K562 (cell line): Measurements from ENCODE around the gene BANP. TPM values are rescaled to one million over a fixed set of nuclear protein-coding genes. Genes with fewer than 3 reads are reported as not detected.
"Not testable (repeated sequence)": the region's sequence is repeated elsewhere in the genome, so short reads cannot be mapped to it uniquely, and the experiment has no call there.

Source experiments
- ATAC-seq: fragments of 200-7000 bp; cut with Tn5 transposase; 3 replicates; pipeline ENCODE4 v1.9.1; 2020; ENCODE audit warnings: moderate library complexity
- BruUV-seq: library from RNA; stranded (reverse); fragments of 400-500 nt; replicated peaks from 2 replicates; lab custom pipeline; 2021; lab: Mats Ljungman, UMichigan
- CTCF ChIA-PET: fragments of 300-600 bp; formaldehyde crosslinking; extraction: SDS; loops from one replicate; lab custom pipeline; 2021; ENCODE audit warnings: low intra/inter-chr PET ratio; lab: Yijun Ruan, JAX
- POLR2A ChIA-PET: fragments of 300-600, 350-650 bp; sonication (Branson Sonifier 250); formaldehyde crosslinking; extraction: SDS; loops from one replicate; lab custom pipeline; 2021; ENCODE audit warnings: antibody characterized with exemption, inconsistent platforms; lab: Yijun Ruan, JAX
- DNase-seq, 4 experiments: peaks; one replicate each; pipeline versions ENCODE4 v3.0.0 to v3.0.0-alpha.2; 2011 to 2018; ENCODE audit warnings: low spot score in 3 of 4, mixed read lengths in 3 of 4; ENCODE audit errors: extremely low read depth in 1 of 4
- FAIRE-seq: peaks from 2 replicates; lab custom pipeline; 2011; peaks lifted over from hg19 to GRCh38; lab: Jason Lieb, UNC
- H2AFZ ChIP-seq: 2 replicates; pipeline ENCODE4 v1.6.0; 2011; ENCODE audit warnings: low read depth, low read length, control low read depth, inconsistent platforms
- H3K27ac ChIP-seq: fragments of 200-600 bp; 3 replicates; pipeline ENCODE4 v1.8.0; 2011; ENCODE audit warnings: low read depth, mild to moderate bottlenecking, control low read depth, inconsistent platforms, low read length, moderate library complexity, mixed read lengths; ENCODE audit errors: extremely low read depth
- H3K27me3 ChIP-seq, 2 experiments: fragments of 300-600 bp in 1 of 2; 2 replicates in 1 of 2; 3 replicates in 1 of 2; pipeline versions ENCODE4 v1.6.0 to v1.8.0; 2011; ENCODE audit warnings: inconsistent platforms in 2 of 2, low read length in 2 of 2, mild to moderate bottlenecking in 1 of 2, mixed read lengths in 1 of 2, moderate library complexity in 1 of 2; ENCODE audit not compliant: control insufficient read depth in 2 of 2, insufficient read depth in 2 of 2
- H3K36me3 ChIP-seq: fragments of 300-600 bp; 3 replicates; pipeline ENCODE4 v1.8.0; 2011; ENCODE audit warnings: mild to moderate bottlenecking, low read length, inconsistent platforms; ENCODE audit not compliant: control insufficient read depth, insufficient read depth
- H3K4me1 ChIP-seq, 2 experiments: fragments of 200-600 bp in 1 of 2; replicated peaks in 1 of 2; 2 replicates in 1 of 2; 3 replicates in 1 of 2; pipeline versions ENCODE4 v1.5.1 to v1.8.0; 2011; ENCODE audit warnings: inconsistent platforms in 2 of 2, low read length in 2 of 2, mild to moderate bottlenecking in 1 of 2, mixed read lengths in 1 of 2, moderate library complexity in 1 of 2; ENCODE audit not compliant: control insufficient read depth in 2 of 2, insufficient read depth in 2 of 2
- H3K4me2 ChIP-seq: 2 replicates; pipeline ENCODE4 v1.6.1; 2011; ENCODE audit warnings: low read length, control low read depth, inconsistent platforms, mixed read lengths; ENCODE audit not compliant: insufficient read depth
- H3K4me3 ChIP-seq: fragments of 200-600 bp; sonication (generic), shearing (Covaris generic); 2 replicates; pipeline ENCODE4 v1.5.1; 2016; ENCODE audit warnings: control low read depth, inconsistent platforms
- H3K79me2 ChIP-seq: fragments of 200-600 bp; 3 replicates; pipeline ENCODE4 v1.8.0; 2011; ENCODE audit warnings: low read length, inconsistent platforms; ENCODE audit not compliant: control insufficient read depth, insufficient read depth
- H3K9ac ChIP-seq, 2 experiments: 2 replicates each; pipeline versions ENCODE4 v1.6.0 to v1.6.1; 2011; ENCODE audit warnings: low read depth in 2 of 2, low read length in 2 of 2, control low read depth in 1 of 2, inconsistent platforms in 1 of 2, mild to moderate bottlenecking in 1 of 2, mixed read lengths in 1 of 2; ENCODE audit not compliant: insufficient read depth in 1 of 2
- H3K9me1 ChIP-seq: one replicate; pipeline ENCODE4 v1.6.0; 2011; ENCODE audit warnings: inconsistent platforms, mild to moderate bottlenecking, low read length, moderate library complexity; ENCODE audit not compliant: control insufficient read depth, insufficient read depth
- H3K9me3 ChIP-seq: replicated peaks from 2 replicates; pipeline ENCODE4 v1.5.1; 2011; ENCODE audit warnings: low read depth, low read length, inconsistent platforms; ENCODE audit not compliant: control insufficient read depth, insufficient read depth
- H4K20me1 ChIP-seq: replicated peaks from 2 replicates; pipeline ENCODE4 v1.6.1; 2011; ENCODE audit warnings: low read length, inconsistent platforms, mixed read lengths; ENCODE audit not compliant: control insufficient read depth, insufficient read depth
- CEBPG ChIP-seq, 3 experiments: fragments of 200-800 bp in 1 of 3; sonication (Bioruptor generic) in 1 of 3; sonication (generic) in 1 of 3; formaldehyde crosslinking in 1 of 3; IDR thresholded peaks in 2 of 3; conservative IDR thresholded peaks in 1 of 3; 2 replicates each; pipeline versions ENCODE4 v1.6.1 to v1.8.0; 2016 to 2022; ENCODE audit warnings: missing compliant biosample characterization in 2 of 3, missing genetic modification characterization in 2 of 3, mild to moderate bottlenecking in 1 of 3, missing genetic modification reagents in 1 of 3
- SMAD4 ChIP-seq: fragments of 250-450 bp; sonication (Bioruptor Pico); conservative IDR thresholded peaks from 2 replicates; pipeline ENCODE4 v1.8.0; 2021; ENCODE audit warnings: inconsistent platforms, mild to moderate bottlenecking, moderate library complexity
- WGBS: fragments of 100-300 bp; shearing (Covaris generic); methylation state at CpG from one replicate; pipeline ENCODE4 v1.1.6; 2016; ENCODE audit warnings: low coverage, mixed read lengths; ENCODE audit not compliant: insufficient coverage; ENCODE audit errors: missing lambda C conversion rate; 5-methylcytosine and 5-hydroxymethylcytosine counted together
- in situ Hi-C: fragments of 300-500 bp; cut with MboI; formaldehyde crosslinking; loops from 4 replicates; pipeline ENCODE4 v1.15.0; 2018; ENCODE audit warnings: inconsistent platforms, mixed read lengths
- intact Hi-C: fragments of 100-400 bp; cut with micrococcal nuclease; formaldehyde crosslinking; loops from 2 replicates; pipeline ENCODE4 v1.14.2; 2022
- polyA plus RNA-seq, 8 experiments: library from polyadenylated mRNA; depleted of rRNA in 4 of 8; stranded (reverse) in 5 of 8; unstranded in 3 of 8; fragments of >200 nt; fragmentation: Nextera tagmentation in 2 of 8; fragmentation: Illumina TruSeq in 1 of 8; extraction: Ambion mirVana in 2 of 8; extraction: Trizol in 1 of 8; gene quantifications; 2 replicates each; pipeline versions ENCODE4 v1.2.1 to v1.2.3, GENCODE V29; 2011 to 2014; ENCODE audit warnings: inconsistent platforms in 1 of 8, missing spikeins in 1 of 8
- total RNA-seq, 7 experiments: library from RNA; depleted of rRNA in 6 of 7; stranded (reverse); fragments of >200 nt in 6 of 7; fragmentation: Illumina TruSeq in 2 of 7; extraction: Trizol in 2 of 7; gene quantifications; 2 replicates each; pipeline versions ENCODE4 v1.2.1 to v1.2.3, GENCODE V29; 2011 to 2021; ENCODE audit warnings: low replicate concordance in 1 of 7
- TF ChIP-seq, protein P1 (sequence below), 3 experiments: IDR thresholded peaks in 2 of 3; conservative IDR thresholded peaks in 1 of 3; 2 replicates each; pipeline ENCODE4 v1.5.1; 2011 to 2012; ENCODE audit warnings: low read length in 3 of 3, mild to moderate bottlenecking in 3 of 3, control low read depth in 2 of 3, improper control_type of control experiment in 1 of 3, inconsistent platforms in 1 of 3, low read depth in 1 of 3, mixed read lengths in 1 of 3, moderate library complexity in 1 of 3; ENCODE audit not compliant: insufficient read depth in 2 of 3

Gene BANP
- total and polyA plus RNA-seq, 9 of the 15 experiments (the other 6 are each of a cell fraction or from before 2014, with no cell fraction given): 4.6 to 22.1 (median 15.6) TPM

GRCh38 chr16:87986361-87986849 is 35.2 kb downstream of the BANP start (continued):
- TF ChIP-seq CEBPG (CRISPR knock-in tag; IDR thresholded peaks at IDR 0.05): not testable (repeated sequence)
- 0 out of 4 replicates have a peak, but pooled peaks of 1 of the 2 experiments have one; percentile 42 for TF ChIP-seq CEBPG (tag; conservative IDR thresholded peaks at IDR 0.05 in 1 of 2, IDR thresholded peaks at IDR 0.05 in 1 of 2)
- TF ChIP-seq, protein P1, sequence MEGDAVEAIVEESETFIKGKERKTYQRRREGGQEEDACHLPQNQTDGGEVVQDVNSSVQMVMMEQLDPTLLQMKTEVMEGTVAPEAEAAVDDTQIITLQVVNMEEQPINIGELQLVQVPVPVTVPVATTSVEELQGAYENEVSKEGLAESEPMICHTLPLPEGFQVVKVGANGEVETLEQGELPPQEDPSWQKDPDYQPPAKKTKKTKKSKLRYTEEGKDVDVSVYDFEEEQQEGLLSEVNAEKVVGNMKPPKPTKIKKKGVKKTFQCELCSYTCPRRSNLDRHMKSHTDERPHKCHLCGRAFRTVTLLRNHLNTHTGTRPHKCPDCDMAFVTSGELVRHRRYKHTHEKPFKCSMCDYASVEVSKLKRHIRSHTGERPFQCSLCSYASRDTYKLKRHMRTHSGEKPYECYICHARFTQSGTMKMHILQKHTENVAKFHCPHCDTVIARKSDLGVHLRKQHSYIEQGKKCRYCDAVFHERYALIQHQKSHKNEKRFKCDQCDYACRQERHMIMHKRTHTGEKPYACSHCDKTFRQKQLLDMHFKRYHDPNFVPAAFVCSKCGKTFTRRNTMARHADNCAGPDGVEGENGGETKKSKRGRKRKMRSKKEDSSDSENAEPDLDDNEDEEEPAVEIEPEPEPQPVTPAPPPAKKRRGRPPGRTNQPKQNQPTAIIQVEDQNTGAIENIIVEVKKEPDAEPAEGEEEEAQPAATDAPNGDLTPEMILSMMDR (IDR thresholded peaks at IDR 0.05 in 2 of 3, conservative IDR thresholded peaks at IDR 0.05 in 1 of 3; ENCODE audit: insufficient read depth in 2 of 3, low read depth in 1 of 3, low read length in 3 of 3): peak in 1 of 3 experiments; percentile 17; a peak in 1 of 6 replicates
- TF ChIP-seq SMAD4 (CRISPR knock-in tag): 0 out of 2 replicates have a peak, but pooled peaks have one; percentile 49

DNA sequence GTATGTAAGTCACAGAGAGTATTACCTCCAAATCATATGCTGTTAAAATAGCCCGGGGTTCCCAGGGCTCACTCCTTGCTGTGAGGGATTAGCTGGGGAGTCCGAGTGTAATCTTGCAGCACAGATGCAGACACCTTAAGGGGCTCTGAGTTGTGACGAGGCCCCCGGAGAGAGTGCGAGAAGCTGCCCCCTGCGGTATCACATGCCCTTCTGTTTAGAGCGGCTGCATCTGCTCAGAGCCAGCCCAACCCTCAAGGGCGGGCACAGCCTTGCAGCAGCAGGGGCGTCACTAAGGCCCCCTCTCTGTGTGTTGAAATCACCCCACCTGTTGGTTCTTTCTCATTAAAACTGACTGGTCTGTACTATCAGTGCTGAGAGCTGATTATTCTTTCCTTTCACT is 37.4 kb downstream of the BANP start:
- H3K9ac ChIP-seq, BruUV-seq, H3K9me1 ChIP-seq, in situ Hi-C loops, POLR2A ChIA-PET, H3K36me3 ChIP-seq, intact Hi-C loops, H4K20me1 ChIP-seq, H3K4me3 ChIP-seq, H3K27me3 ChIP-seq, H3K27ac ChIP-seq, FAIRE-seq, H3K79me2 ChIP-seq, CTCF ChIA-PET, ATAC-seq, H2AFZ ChIP-seq, H3K4me2 ChIP-seq, DNase-seq, H3K9me3 ChIP-seq, H3K4me1 ChIP-seq: not testable (repeated sequence)
- WGBS: 81% methylated on average over 9 of the region's 9 CpGs

DNA sequence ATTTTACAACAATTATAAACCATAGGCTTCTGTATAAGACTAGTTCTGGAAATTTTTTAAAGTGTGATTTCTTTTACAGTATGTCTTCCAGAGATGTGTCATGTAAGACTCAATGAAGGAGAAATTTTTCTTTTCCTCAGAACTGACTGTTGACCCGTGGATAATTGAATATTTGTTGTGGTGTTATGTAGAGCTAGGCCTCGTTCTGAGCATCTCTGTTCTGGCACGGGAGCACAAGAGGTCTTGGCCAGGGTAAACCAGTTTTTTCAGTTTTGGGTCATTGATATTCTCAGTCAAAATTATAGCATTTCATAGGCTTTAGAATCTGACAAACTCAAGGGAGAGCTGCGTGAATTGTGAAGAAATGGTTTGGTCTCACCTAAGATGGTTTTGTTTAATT is 39.0 kb downstream of the BANP start:
- H3K4me3 ChIP-seq, BruUV-seq, H4K20me1 ChIP-seq, intact Hi-C loops, in situ Hi-C loops, H3K27ac ChIP-seq, H3K9ac ChIP-seq, H3K4me2 ChIP-seq, H3K36me3 ChIP-seq, CTCF ChIA-PET, H3K9me3 ChIP-seq, FAIRE-seq, DNase-seq, ATAC-seq, H3K79me2 ChIP-seq, H3K4me1 ChIP-seq, H2AFZ ChIP-seq, POLR2A ChIA-PET, H3K9me1 ChIP-seq, H3K27me3 ChIP-seq: not testable (repeated sequence)
- 80% methylated on average over 4 of the region's 4 CpGs for WGBS
